HG03460 (cell line): Measurements from ENCODE around the gene TRMT6.

Experiments
- ATAC-seq: cut with Tn5 transposase; IDR thresholded peaks from one replicate; pipeline ENCODE4 v1.9.1; 2021; ENCODE audit not compliant: unreplicated experiment

Gene TRMT6

DNA sequence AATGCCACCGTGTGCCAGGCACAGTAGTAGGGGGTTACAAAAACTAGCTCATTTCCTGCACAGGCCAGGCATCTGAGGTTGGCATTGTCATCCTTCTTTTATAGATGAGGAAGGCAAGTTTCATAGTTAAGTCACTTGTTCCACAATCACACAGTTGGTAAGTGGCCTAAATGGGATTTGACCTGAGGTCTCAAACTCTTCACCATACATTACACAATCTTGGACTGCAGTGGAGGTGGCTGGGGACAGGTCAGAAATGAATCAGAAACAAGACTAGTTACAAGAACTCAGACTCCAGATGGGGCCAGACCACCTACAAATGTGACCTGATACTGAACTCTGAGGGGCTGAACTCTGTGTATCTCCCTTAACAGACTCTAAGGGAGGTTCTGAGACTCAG is 49.4 kb downstream of the TRMT6 start:
- ATAC-seq = no peak

DNA sequence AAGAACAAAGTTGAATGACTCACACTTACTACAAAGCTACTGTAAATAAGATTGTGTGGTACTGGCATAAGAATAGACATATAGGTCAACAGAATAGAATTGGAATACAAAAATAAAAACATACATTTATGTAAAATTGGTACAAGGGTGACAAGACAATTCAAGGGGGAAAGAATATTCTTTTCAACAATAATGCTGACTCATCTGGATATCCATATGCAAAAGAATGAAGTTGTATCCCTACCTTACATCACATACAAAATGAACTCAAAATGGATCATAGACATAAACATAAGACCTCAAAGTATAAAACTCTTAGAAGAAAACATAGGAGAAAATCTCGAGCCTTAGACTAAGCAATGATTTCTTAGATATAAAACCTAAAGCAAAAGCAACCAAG is 50.9 kb downstream of the TRMT6 start:
- no peak for ATAC-seq

DNA sequence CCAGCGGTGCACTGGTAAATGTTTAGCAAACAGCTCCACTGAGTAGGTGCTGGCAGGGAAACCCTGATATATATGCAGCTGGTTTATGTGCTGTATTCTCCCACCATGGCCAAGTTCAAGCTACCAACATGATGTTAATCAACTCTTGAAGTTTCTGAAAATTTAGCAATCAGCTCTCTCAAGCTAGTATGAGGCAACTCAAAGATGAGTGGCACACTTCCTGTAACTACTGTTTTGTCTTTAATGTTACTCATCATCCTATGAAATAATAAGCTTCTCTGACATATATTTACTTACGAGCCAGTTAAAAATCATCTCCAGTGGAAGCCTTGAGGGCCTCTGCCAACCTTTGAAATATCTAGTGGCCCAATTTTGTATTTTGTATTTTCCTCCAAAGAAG is 54.7 kb downstream of the TRMT6 start:
- ATAC-seq = no peak

DNA sequence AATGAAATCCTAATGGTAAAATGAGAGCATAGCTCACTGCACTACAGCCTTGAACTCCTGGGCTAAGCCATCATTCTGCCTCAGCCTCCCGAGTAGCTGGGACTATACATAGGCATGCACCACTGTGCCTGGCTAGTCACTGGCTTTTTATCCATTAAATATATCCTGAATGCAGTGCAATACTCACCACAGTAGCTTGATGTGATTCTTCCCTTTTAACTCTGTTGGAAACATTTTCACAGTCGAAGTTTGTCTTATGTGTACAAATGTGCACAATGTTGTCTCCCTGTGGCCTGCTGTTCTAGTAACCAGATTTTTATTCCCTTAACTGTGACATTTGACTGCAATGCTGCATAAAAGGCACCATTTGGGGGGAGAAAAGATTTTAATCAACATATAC is 56.7 kb downstream of the TRMT6 start:
- no peak for ATAC-seq

DNA sequence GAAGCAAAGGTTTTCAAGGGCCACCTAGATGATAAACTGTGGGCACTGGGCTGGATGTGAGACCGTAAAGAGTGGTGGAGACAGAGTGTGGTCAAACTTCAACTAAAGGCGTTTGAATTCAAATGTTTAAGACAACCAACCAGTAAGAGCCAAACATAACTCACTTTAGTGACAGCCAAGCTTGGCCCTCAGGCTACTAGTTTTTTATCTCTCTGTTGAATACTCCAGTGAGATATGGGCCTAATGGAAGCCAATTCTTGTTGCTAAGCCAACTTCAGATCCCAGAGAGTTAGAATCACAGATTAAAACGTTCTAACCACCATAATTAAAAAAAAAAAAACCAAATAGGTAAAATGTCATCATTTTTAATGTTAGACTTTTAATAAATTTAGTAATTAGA is 57.3 kb downstream of the TRMT6 start:
- ATAC-seq = no peak

DNA sequence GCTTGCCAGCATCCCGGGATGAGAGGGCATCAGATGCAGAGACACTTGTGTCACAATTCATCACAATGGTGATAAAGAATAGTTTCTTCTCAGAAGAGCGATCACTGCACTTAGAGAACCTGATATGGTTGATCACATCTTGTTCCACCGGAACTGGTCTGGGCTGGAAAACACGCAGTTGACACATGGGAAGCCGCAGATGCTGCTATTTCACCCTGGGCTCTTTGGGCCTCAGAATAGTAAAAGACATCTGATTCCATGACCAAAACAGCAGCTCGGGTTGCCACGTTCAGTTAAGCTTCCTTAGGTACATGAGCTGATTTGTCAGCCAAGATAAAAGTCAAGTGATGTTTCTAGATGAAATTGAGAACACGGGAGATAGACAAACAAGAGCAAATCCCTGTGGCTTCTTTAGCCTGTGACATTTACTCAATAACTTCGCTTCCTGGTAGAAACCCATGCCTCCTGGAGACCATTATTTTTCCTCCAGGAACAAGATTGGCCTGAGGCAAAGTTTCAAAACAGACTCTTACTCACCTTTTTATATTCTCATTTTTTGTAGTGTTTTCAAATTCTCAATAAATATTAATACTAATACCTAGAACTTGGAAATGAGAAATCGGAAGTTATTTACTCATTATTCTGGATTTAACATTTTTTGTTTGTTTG is 59.4 kb downstream of the TRMT6 start:
- no peak for ATAC-seq

DNA sequence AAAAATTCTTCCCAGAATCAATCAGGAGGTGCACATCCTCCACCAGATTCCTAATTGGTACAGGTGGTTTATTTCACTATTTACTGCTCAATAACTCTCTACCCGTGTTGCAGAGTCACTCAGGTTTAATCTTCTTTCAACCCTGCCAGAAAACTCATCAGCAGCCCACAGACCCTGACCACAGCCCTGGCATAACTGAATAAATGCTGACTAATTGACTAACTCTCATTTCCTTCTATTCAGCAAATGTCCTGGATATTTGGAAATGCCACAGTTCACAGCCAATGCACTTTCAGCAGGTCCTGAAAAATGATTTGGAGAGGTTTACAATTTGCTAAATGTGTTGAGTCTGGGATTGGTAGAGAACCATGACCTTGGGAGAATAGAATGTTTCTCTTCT is 62.3 kb downstream of the TRMT6 start:
- ATAC-seq = no peak

DNA sequence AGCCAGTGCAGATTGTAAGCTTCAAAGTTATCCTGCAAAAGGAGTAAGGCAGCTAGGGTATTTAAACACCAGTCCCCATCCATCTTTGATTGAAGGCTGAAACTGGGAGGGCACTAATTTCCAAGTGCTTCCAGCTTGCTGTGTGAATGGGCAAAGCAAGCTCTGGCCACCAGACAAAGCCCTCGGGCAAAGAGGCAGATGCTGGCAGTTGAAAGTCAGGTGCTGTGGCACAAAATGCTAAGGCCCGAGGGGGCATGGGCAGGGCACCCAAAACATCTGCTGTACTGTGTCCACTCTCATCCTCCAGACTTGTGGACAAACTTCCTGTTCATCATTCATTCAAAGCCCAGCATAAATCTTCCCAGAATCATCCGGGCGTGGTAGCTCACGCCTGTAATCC is 62.9 kb downstream of the TRMT6 start:
- ATAC-seq = no peak
